Peyer's patch (tissue), 4 donors: ENCODE results near the gene RUBCN.

Experiments
- POLR2A ChIP-seq, 2 donors: fragments of 450-650 bp; IDR thresholded peaks; one replicate each; pipeline ENCODE4 v1.5.1; 2017; ENCODE audit warnings: antibody characterized with exemption in 2 of 2, mild to moderate bottlenecking in 2 of 2, moderate library complexity in 2 of 2
- TF ChIP-seq, protein P1 (sequence below), 6 experiments: fragments of 450-650 bp in 4 of 6; fragments of 200-600 bp in 2 of 6; sonication (generic) in 1 of 6; IDR thresholded peaks; one replicate each; pipeline ENCODE4 v1.5.1; 2017 to 2019; ENCODE audit warnings: antibody characterized with exemption in 6 of 6, mild to moderate bottlenecking in 3 of 6, moderate library complexity in 1 of 6

DNA sequence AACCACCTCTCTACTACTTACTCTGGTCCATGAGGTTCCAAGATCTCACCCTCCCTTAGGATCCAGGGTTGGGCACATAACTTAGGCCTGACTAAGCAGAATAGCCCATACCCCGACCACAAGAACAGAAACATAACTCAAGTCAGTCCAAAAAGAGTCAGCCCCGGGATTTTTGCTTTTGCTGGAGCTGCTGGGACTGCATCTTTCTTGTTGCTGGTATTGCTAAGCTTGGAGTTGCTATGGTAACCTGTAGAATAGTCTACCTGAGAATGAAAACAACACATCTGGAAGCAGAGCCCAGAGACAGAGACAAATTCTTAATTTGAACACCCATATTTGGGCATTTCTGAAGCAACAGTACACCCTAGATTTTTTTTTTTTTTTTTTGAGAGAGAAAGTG is 6.5 kb downstream of the RUBCN start:
- TF ChIP-seq, protein P1, sequence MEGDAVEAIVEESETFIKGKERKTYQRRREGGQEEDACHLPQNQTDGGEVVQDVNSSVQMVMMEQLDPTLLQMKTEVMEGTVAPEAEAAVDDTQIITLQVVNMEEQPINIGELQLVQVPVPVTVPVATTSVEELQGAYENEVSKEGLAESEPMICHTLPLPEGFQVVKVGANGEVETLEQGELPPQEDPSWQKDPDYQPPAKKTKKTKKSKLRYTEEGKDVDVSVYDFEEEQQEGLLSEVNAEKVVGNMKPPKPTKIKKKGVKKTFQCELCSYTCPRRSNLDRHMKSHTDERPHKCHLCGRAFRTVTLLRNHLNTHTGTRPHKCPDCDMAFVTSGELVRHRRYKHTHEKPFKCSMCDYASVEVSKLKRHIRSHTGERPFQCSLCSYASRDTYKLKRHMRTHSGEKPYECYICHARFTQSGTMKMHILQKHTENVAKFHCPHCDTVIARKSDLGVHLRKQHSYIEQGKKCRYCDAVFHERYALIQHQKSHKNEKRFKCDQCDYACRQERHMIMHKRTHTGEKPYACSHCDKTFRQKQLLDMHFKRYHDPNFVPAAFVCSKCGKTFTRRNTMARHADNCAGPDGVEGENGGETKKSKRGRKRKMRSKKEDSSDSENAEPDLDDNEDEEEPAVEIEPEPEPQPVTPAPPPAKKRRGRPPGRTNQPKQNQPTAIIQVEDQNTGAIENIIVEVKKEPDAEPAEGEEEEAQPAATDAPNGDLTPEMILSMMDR (IDR thresholded peaks at IDR 0.05), result no peak
- TF ChIP-seq POLR2A (IDR thresholded peaks at IDR 0.05), result no peak
